K562 (cell line): ENCODE data around the gene TMEM69. TPM values are rescaled to one million over a fixed set of nuclear protein-coding genes. Genes with fewer than 3 reads are reported as not detected.

ENCODE experiments used
- BCLAF1 ChIP-seq, 2 experiments: fragments of 450-650 bp in 1 of 2; IDR thresholded peaks; 2 replicates each; pipeline ENCODE4 v1.6.1; 2011 to 2017; ENCODE audit warnings: low read depth in 2 of 2, antibody characterized with exemption in 1 of 2, borderline replicate concordance in 1 of 2, low read length in 1 of 2, mild to moderate bottlenecking in 1 of 2, mixed read lengths in 1 of 2; ENCODE audit not compliant: control insufficient read depth in 1 of 2
- CBX5 ChIP-seq: IDR thresholded peaks from 2 replicates; pipeline ENCODE4 v1.6.1; 2014; ENCODE audit warnings: low read depth, borderline replicate concordance
- CREM ChIP-seq: IDR thresholded peaks from 2 replicates; pipeline ENCODE4 v1.6.1; 2014; ENCODE audit warnings: antibody characterized with exemption, low read depth
- FOXJ2 ChIP-seq: fragments of 200-800 bp; sonication (Bioruptor generic); IDR thresholded peaks from 2 replicates; pipeline ENCODE4 v1.6.1; 2016; ENCODE audit warnings: missing genetic modification characterization, missing compliant biosample characterization
- HNRNPUL1 ChIP-seq: fragments of 200-400 bp; formaldehyde crosslinking; IDR thresholded peaks from 2 replicates; pipeline ENCODE4 v1.6.1; 2017; ENCODE audit warnings: low read length
- HOXB6 ChIP-seq: fragments of 250-450 bp; sonication (Bioruptor Pico); IDR thresholded peaks from 2 replicates; pipeline ENCODE4 v1.5.1; 2022; ENCODE audit warnings: mild to moderate bottlenecking, borderline replicate concordance
- HSF4 ChIP-seq: fragments of 250-450 bp; sonication (Bioruptor Pico); IDR thresholded peaks from 2 replicates; pipeline ENCODE4 v2.1.2; 2022; ENCODE audit warnings: mild to moderate bottlenecking, moderate library complexity, borderline replicate concordance
- NFIC ChIP-seq: fragments of 450-650 bp; IDR thresholded peaks from 2 replicates; pipeline ENCODE4 v1.6.1; 2017; ENCODE audit warnings: mild to moderate bottlenecking, inconsistent platforms
- SAP30 ChIP-seq: fragments of 200-600 bp; sonication (generic); IDR thresholded peaks from 2 replicates; pipeline ENCODE4 v1.6.1; 2012; ENCODE audit warnings: borderline replicate concordance, low read depth, mild to moderate bottlenecking, moderate library complexity, low read length, control low read depth, inconsistent platforms; ENCODE audit not compliant: insufficient read depth, poor library complexity, severe bottlenecking
- SNIP1 ChIP-seq: fragments of 450-650 bp; IDR thresholded peaks from 2 replicates; pipeline ENCODE4 v1.7.1; 2017; ENCODE audit warnings: low read depth, mild to moderate bottlenecking
- ZNF318 ChIP-seq, 2 experiments: fragments of 450-650 bp; IDR thresholded peaks; 2 replicates each; pipeline ENCODE4 v1.6.1; 2016; ENCODE audit warnings: mild to moderate bottlenecking in 2 of 2, borderline replicate concordance in 1 of 2, low read depth in 1 of 2, moderate library complexity in 1 of 2
- polyA plus RNA-seq, 8 experiments: library from polyadenylated mRNA; depleted of rRNA in 4 of 8; stranded (reverse) in 5 of 8; unstranded in 3 of 8; fragments of >200 nt; fragmentation: Nextera tagmentation in 2 of 8; fragmentation: Illumina TruSeq in 1 of 8; extraction: Ambion mirVana in 2 of 8; extraction: Trizol in 1 of 8; gene quantifications; 2 replicates each; pipeline versions ENCODE4 v1.2.1 to v1.2.3, GENCODE V29; 2011 to 2014; ENCODE audit warnings: inconsistent platforms in 1 of 8, missing spikeins in 1 of 8
- total RNA-seq, 7 experiments: library from RNA; depleted of rRNA in 6 of 7; stranded (reverse); fragments of >200 nt in 6 of 7; fragmentation: Illumina TruSeq in 2 of 7; extraction: Trizol in 2 of 7; gene quantifications; 2 replicates each; pipeline versions ENCODE4 v1.2.1 to v1.2.3, GENCODE V29; 2011 to 2021; ENCODE audit warnings: low replicate concordance in 1 of 7
- TF ChIP-seq, protein P1 (sequence below): fragments of 250-450 bp; sonication (Bioruptor Pico); IDR thresholded peaks from 2 replicates; pipeline ENCODE4 v1.4.0; 2020; ENCODE audit warnings: mild to moderate bottlenecking

The TMEM69 gene
- total and polyA plus RNA-seq, 9 of the 15 experiments (the other 6 are each of a cell fraction or from before 2014, with no cell fraction given): 47.3 to 248 (median 103) TPM

- TF ChIP-seq ZNF318 (IDR thresholded peaks at IDR 0.05; ENCODE audit: borderline replicate concordance in 1 of 2, low read depth in 1 of 2): no peak
- peak; percentile 54; the same call in 1 of the 2 replicates for TF ChIP-seq CREM
- TF ChIP-seq, protein P1, sequence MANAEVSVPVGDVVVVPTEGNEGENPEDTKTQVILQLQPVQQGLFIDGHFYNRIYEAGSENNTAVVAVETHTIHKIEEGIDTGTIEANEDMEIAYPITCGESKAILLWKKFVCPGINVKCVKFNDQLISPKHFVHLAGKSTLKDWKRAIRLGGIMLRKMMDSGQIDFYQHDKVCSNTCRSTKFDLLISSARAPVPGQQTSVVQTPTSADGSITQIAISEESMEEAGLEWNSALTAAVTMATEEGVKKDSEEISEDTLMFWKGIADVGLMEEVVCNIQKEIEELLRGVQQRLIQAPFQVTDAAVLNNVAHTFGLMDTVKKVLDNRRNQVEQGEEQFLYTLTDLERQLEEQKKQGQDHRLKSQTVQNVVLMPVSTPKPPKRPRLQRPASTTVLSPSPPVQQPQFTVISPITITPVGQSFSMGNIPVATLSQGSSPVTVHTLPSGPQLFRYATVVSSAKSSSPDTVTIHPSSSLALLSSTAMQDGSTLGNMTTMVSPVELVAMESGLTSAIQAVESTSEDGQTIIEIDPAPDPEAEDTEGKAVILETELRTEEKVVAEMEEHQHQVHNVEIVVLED (CRISPR knock-in tag): no peak
- no peak for TF ChIP-seq HOXB6 (CRISPR knock-in tag)
- 0 out of 4 replicates have a peak, but pooled peaks of 1 of the 2 experiments have one; percentile 30 for TF ChIP-seq BCLAF1 (IDR thresholded peaks at IDR 0.05; ENCODE audit: borderline replicate concordance in 1 of 2, control insufficient read depth in 1 of 2, low read depth in 2 of 2, low read length in 1 of 2)
- peak; percentile 0 for TF ChIP-seq NFIC
- TF ChIP-seq CBX5: no peak
- TF ChIP-seq FOXJ2 (tag): no peak
- TF ChIP-seq SNIP1: no peak
- TF ChIP-seq SAP30: peak; percentile 29
- 0 out of 2 replicates have a peak, but pooled peaks have one; percentile 44 for TF ChIP-seq HSF4 (CRISPR knock-in tag)
- TF ChIP-seq HNRNPUL1: no peak
Measured at GRCh38 chr1:45686288-45687013, 1.5 kb upstream of the TMEM69 start, which contains the start of gene GPBP1L1 (continued).
